GM19240 (cell line): ENCODE results near the gene PCDHB8.
"Not testable (repeated sequence)": the region's sequence is repeated elsewhere in the genome, so short reads cannot be mapped to it uniquely, and the experiment has no call there.

Experiments used
- DNase-seq: peaks from one replicate; pipeline ENCODE4 v3.0.0; 2011; ENCODE audit warnings: low spot score; ENCODE audit not compliant: insufficient read length

The PCDHB8 gene

GRCh38 chr5:141177577-141178191 is at the start of gene PCDHB8:
Gene PCDHB8 (plus strand): TSS chr5:141177790. CDS start chr5:141178035, 245 bp downstream.
- DNase-seq = not testable (repeated sequence)

GRCh38 chr5:141135030-141135717 is 42.4 kb upstream of the PCDHB8 start, which contains the start of gene PCDHB5:
Gene PCDHB5 (plus strand): TSS chr5:141135206. CDS start chr5:141135435, 229 bp downstream.
- DNase-seq = no peak

GRCh38 chr5:141135718-141136266 is 41.8 kb upstream of the PCDHB8 start:
- no peak for DNase-seq

GRCh38 chr5:141137346-141137745 is 40.2 kb upstream of the PCDHB8 start:
- not testable (repeated sequence) for DNase-seq

GRCh38 chr5:141149812-141150211 is 27.8 kb upstream of the PCDHB8 start, which contains the start of gene PCDHB6:
Gene PCDHB6 (plus strand): TSS chr5:141150057. CDS start chr5:141150258, 201 bp downstream.
- no peak for DNase-seq

GRCh38 chr5:141150224-141150992 is 27.2 kb upstream of the PCDHB8 start:
- DNase-seq = no peak

GRCh38 chr5:141150993-141151325 is 26.6 kb upstream of the PCDHB8 start:
- no peak for DNase-seq

GRCh38 chr5:141151632-141152031 is 26.0 kb upstream of the PCDHB8 start:
- DNase-seq = not testable (repeated sequence)

- DNase-seq = not testable (repeated sequence)
Observed at GRCh38 chr5:141152096-141152495, 25.5 kb upstream of the PCDHB8 start.

- no peak for DNase-seq
Observed at GRCh38 chr5:141155540-141156374, 21.8 kb upstream of the PCDHB8 start.

GRCh38 chr5:141157356-141157755 is 20.2 kb upstream of the PCDHB8 start:
- not testable (repeated sequence) for DNase-seq

GRCh38 chr5:141157901-141158300 is 19.7 kb upstream of the PCDHB8 start:
- not testable (repeated sequence) for DNase-seq

- DNase-seq = no peak
Observed at GRCh38 chr5:141172381-141173204, 5.0 kb upstream of the PCDHB8 start, which contains the start of gene PCDHB7. Gene PCDHB7 (plus strand): TSS chr5:141172644. CDS start chr5:141172836, 192 bp downstream.

- DNase-seq = not testable (repeated sequence)
Observed at GRCh38 chr5:141174291-141175104, 3.1 kb upstream of the PCDHB8 start.

GRCh38 chr5:141175933-141176332 is 1.7 kb upstream of the PCDHB8 start:
- no peak for DNase-seq

- DNase-seq = not testable (repeated sequence)
Observed at GRCh38 chr5:141179371-141179770, 1.8 kb downstream of the PCDHB8 start.

- not testable (repeated sequence) for DNase-seq
Observed at GRCh38 chr5:141179876-141180275, 2.3 kb downstream of the PCDHB8 start.

GRCh38 chr5:141180313-141180712 is 2.7 kb downstream of the PCDHB8 start:
- DNase-seq = no peak

- DNase-seq = no peak
Observed at GRCh38 chr5:141182248-141182647, 4.7 kb downstream of the PCDHB8 start, which contains the start of gene PCDHB16. Gene PCDHB16 (plus strand): TSS chr5:141182387. CDS start chr5:141182560, 173 bp downstream.
